Right lobe of liver (tissue), 6 donors: ENCODE data around the gene PRKAG2. TPM values are rescaled to one million over a fixed set of nuclear protein-coding genes. Genes with fewer than 3 reads are reported as not detected.

Experiments
- ATAC-seq, 4 donors: fragments of 200-7000 bp; cut with Tn5 transposase; one replicate each; pipeline ENCODE4 v1.9.1; 2020; ENCODE audit warnings: mild to moderate bottlenecking in 4 of 4, moderate library complexity in 4 of 4
- DNase-seq, 3 donors: peaks; one replicate each; pipeline ENCODE4 v3.0.0-alpha.2; 2020
- H3K27ac ChIP-seq, 3 donors: fragments of 200-600 bp; one replicate each; pipeline ENCODE4 v1.8.0; 2022
- H3K27me3 ChIP-seq, 2 donors: fragments of 200-600 bp; one replicate each; pipeline ENCODE4 v1.8.0; 2022
- H3K36me3 ChIP-seq, 4 donors: fragments of 200-600 bp; sonication (generic) in 1 of 4; one replicate each; pipeline versions ENCODE4 v1.5.1 to v1.8.0; 2017 to 2022; ENCODE audit warnings: control low read depth in 1 of 4
- H3K4me1 ChIP-seq, 4 donors: fragments of 200-600 bp; sonication (generic) in 1 of 4; one replicate each; pipeline versions ENCODE4 v1.5.1 to v1.8.0; 2017 to 2022; ENCODE audit warnings: control low read depth in 1 of 4
- H3K4me3 ChIP-seq, 3 donors: fragments of 200-600 bp; one replicate each; pipeline ENCODE4 v1.8.0; 2022
- H3K9me3 ChIP-seq, 4 donors: fragments of 200-600 bp; sonication (generic) in 1 of 4; one replicate each; pipeline versions ENCODE4 v1.5.1 to v1.8.0; 2017 to 2022; ENCODE audit warnings: control low read depth in 1 of 4
- CTCF ChIP-seq, 4 donors: fragments of 200-600 bp in 3 of 4; fragments of 450-650 bp in 1 of 4; IDR thresholded peaks; one replicate each; pipeline versions ENCODE4 v1.5.1 to v1.8.0; 2016 to 2022; ENCODE audit warnings: antibody characterized with exemption in 4 of 4, mild to moderate bottlenecking in 2 of 4
- POLR2A ChIP-seq: fragments of 450-650 bp; IDR thresholded peaks from one replicate; pipeline ENCODE4 v1.6.1; 2017; ENCODE audit warnings: antibody characterized with exemption, mild to moderate bottlenecking
- WGBS: methylation state at CpG from one replicate; pipeline ENCODE4 v1.1.6; 2018; ENCODE audit warnings: low coverage, low lambda C conversion rate; ENCODE audit not compliant: insufficient coverage; ENCODE audit errors: missing lambda C conversion rate; 5-methylcytosine and 5-hydroxymethylcytosine counted together
- intact Hi-C, 2 donors: fragments of 100-400 bp; cut with DNase I; formaldehyde crosslinking; loops; one replicate each; pipeline versions ENCODE4 v1.11.2 to v1.14.1; 2022
- total RNA-seq, 6 experiments: library from RNA; depleted of rRNA in 2 of 6; stranded (reverse); fragments of >200 nt in 2 of 6; fragmentation: NEBNext Ultra II Directional in 3 of 6; extraction: Animal tissue kit (Norgen Biotek cat#: 25700) in 3 of 6; gene quantifications; one replicate each; pipeline versions ENCODE4 v1.1.0 to v1.2.4, GENCODE V29; 2016 to 2023
- donor health status: DM: no; HTN: yes; CAD: no.
- donor health status: DM: no; HTN: no; CAD: no.
- donor health status: DM: no; HTN: no; CAD: no.
- donor health status: DM: no; HTN: yes; CAD: no.
- donor health status: DM: no; HTN: yes; CAD: no.

PRKAG2 gene
- total RNA-seq, 6 experiments from 2014 or later = 20.6 to 63.6 (median 29.5) TPM

GRCh38 chr7:151550656-151551286 lies 326.1 kb downstream of the PRKAG2 start:
- no peak for TF ChIP-seq POLR2A
- no peak for TF ChIP-seq CTCF (IDR thresholded peaks at IDR 0.05)
- Histone ChIP-seq H3K27ac (no peak overlapping the region), H3K4me1 (peaks cover 0 to 11% (median 5%) of the 10 kb centered on the region in 4 donors), H3K4me3 (no peak overlapping the region), H3K27me3 (no peaks in the 10 kb centered on the region), H3K9me3 (no peaks in the 10 kb centered on the region), H3K36me3 (no peaks in the 10 kb centered on the region)
- 28% methylated on average over 3 of the region's 3 CpGs for WGBS
- intact Hi-C loops = no loop called here
- ATAC-seq = peak in 1 of 4 donors; percentile 29
- peak in 1 of 3 donors; percentile 47 for DNase-seq

DNA sequence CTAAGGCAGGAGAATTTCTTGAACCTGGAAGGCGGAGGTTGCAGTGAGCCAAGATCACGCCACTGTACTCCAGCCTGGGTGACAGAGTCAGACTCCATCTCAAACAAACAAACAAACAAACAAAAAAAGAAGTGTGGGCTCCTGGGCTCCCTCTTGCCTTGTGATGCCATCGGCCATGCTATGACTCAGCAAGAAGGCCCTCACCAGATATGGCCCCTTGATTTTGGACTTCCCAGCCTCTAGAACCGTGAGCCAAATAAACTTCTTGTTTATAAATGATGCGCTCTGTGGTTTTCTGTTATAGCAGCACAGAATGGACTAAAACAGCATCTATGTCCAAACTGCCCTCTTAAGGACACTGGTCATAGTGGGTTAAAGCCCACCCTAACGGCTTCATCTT lies 327.3 kb downstream of the PRKAG2 start:
- H3K27ac ChIP-seq = no peak overlapping the region
- WGBS = 91% methylated on average over 6 of the region's 6 CpGs
- H3K4me1 ChIP-seq = peaks cover 0 to 11% (median 5%) of the 10 kb centered on the region in 4 donors
- TF ChIP-seq POLR2A (no peak), CTCF (IDR thresholded peaks at IDR 0.05) (no peak)
- H3K27me3 ChIP-seq = no peaks in the 10 kb centered on the region
- no peak for ATAC-seq
- no peak for DNase-seq
- H3K9me3 ChIP-seq = no peaks in the 10 kb centered on the region
- intact Hi-C loops = no loop called here
- H3K36me3 ChIP-seq = no peaks in the 10 kb centered on the region
- no peak overlapping the region for H3K4me3 ChIP-seq

DNA sequence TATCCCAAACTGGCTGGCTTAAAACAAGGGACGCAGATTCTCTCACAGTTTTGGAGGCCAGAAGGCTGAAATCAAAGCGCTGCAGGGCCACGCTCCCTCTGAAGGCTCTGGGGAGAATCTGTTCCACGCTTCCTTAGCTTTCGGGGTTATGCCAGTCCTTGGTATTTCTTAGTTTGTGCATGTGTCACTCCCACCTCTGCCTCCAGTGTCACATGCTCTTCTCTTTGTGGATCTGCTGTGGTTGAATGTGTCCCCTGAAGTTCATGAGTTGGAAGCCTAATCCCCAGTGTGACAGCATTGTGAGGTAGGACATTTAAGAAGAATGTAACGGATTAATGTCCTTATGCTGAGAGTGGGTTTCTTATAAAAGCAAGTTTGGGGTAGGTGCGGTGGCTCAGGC lies 327.8 kb downstream of the PRKAG2 start:
- ATAC-seq (no peak), DNase-seq (no peak)
- Histone ChIP-seq H3K4me3 (no peak overlapping the region), H3K27ac (no peak overlapping the region), H3K4me1 (peaks cover 0 to 11% (median 5%) of the 10 kb centered on the region in 4 donors), H3K36me3 (no peaks in the 10 kb centered on the region), H3K27me3 (no peaks in the 10 kb centered on the region), H3K9me3 (no peaks in the 10 kb centered on the region)
- TF ChIP-seq CTCF (IDR thresholded peaks at IDR 0.05) (no peak), POLR2A (no peak)
- 97% methylated on average over 3 of the region's 7 CpGs for WGBS
- intact Hi-C loops = no loop called here

DNA sequence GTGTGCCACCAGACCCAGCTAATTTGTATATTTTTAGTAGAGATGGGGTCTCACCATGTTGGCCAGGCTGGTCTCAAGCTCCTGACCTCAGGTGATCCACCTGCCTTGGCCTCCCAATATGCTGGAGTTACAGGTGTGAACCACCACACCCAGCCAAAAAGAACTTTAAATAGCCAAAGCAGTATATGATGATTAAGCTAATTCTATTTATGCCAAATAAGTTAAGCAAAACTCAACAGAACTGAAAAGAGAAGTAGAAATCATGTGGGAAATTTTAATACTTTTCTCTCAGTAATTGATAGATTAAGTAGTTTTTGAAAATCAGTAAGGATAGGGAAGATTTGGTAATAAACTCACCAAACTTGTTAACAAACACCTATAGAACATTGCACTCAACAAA lies 332.7 kb downstream of the PRKAG2 start:
- no peak for DNase-seq
- no peaks in the 10 kb centered on the region for H3K27me3 ChIP-seq
- H3K4me3 ChIP-seq = no peak overlapping the region
- H3K9me3 ChIP-seq = no peaks in the 10 kb centered on the region
- ATAC-seq = no peak
- H3K27ac ChIP-seq = no peak overlapping the region
- intact Hi-C loops = no loop called here
- H3K4me1 ChIP-seq = no peaks in the 10 kb centered on the region
- TF ChIP-seq POLR2A (no peak), CTCF (IDR thresholded peaks at IDR 0.05) (no peak)
- H3K36me3 ChIP-seq = no peaks in the 10 kb centered on the region
